ES-I3 (cell line): ENCODE data around the gene COQ10B.
"Not testable (repeated sequence)": the region's sequence is repeated elsewhere in the genome, so short reads cannot be mapped to it uniquely, and the experiment has no call there.

Experiments
- H3K36me3 ChIP-seq: 2 replicates; pipeline ENCODE4 v1.6.1; 2013; ENCODE audit warnings: mild to moderate bottlenecking, low read length, control low read depth, moderate library complexity; ENCODE audit not compliant: insufficient read depth
- H3K4me1 ChIP-seq: 2 replicates; pipeline ENCODE4 v1.6.1; 2013; ENCODE audit warnings: mild to moderate bottlenecking, control low read depth, low read length; ENCODE audit not compliant: insufficient read depth
- H3K9ac ChIP-seq: 2 replicates; pipeline ENCODE4 v1.6.1; 2013; ENCODE audit warnings: low read depth, mild to moderate bottlenecking, low read length, moderate library complexity
- H3K9me3 ChIP-seq: 2 replicates; pipeline ENCODE4 v1.6.1; 2013; ENCODE audit warnings: mild to moderate bottlenecking, low read length, moderate library complexity; ENCODE audit not compliant: control insufficient read depth, insufficient read depth

Gene COQ10B

GRCh38 chr2:197434541-197435513, 18.5 kb upstream of the COQ10B start, which contains the start of gene SF3B1:
SF3B1 (minus strand) TSS chr2:197435028; CDS start chr2:197434999, 29 bp downstream.
- Histone ChIP-seq H3K36me3 (no peaks in the 10 kb centered on the region), H3K9me3 (no peaks in the 10 kb centered on the region), H3K9ac (peak within 1 kb of the TSS; percentile 95), H3K4me1 (no peaks in the 10 kb centered on the region)

DNA sequence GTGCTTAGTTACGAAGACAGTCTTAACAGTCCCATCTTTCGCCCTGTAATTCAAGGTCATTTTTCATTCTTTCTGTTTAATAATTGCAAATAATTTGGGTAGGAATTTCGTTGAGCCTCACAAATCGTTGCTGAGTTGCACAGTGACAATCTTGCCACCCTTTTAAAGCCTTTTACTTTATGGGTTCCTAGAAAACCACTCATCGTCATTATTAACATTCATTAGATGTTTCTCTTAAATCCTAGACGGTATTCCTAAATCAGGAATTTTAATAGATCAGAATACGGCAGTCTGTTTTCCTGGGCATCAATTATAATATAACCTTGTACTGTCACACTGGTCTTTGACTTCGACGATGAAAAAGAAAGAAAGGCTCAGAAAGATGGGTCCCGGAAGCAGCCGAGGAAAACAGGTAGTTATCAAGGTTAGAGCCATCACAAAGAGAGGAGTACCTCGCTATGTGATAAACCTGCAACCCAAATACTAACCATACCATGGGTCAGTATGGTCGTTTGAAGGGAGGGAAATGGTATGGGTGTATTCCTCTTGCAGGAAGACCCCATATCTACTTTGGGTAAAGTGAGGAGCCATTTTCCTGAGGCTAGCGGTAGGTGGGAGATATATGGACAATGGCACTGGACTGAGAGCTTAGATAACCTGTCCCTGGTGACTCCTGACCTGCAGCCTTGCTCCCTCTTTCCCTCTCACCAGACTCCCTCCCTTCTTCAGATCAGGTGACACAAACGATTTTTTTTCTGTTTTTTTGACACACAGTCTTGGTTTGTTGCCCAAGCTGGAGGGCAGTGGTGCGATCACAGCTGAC, 17.5 kb upstream of the COQ10B start:
- H3K9ac ChIP-seq, result peak overlapping the region; percentile 91
- no peaks in the 10 kb centered on the region for H3K4me1 ChIP-seq
- no peaks in the 10 kb centered on the region for H3K9me3 ChIP-seq
- H3K36me3 ChIP-seq, result no peaks in the 10 kb centered on the region

GRCh38 chr2:197437380-197437779, 16.0 kb upstream of the COQ10B start:
- no peak overlapping the region for H3K9ac ChIP-seq
- no peaks in the 10 kb centered on the region for H3K4me1 ChIP-seq
- H3K36me3 ChIP-seq, result no peaks in the 10 kb centered on the region
- H3K9me3 ChIP-seq, result no peaks in the 10 kb centered on the region

- H3K36me3 ChIP-seq, result no peaks in the 10 kb centered on the region
- no peaks in the 10 kb centered on the region for H3K4me1 ChIP-seq
- no peak overlapping the region for H3K9ac ChIP-seq
- no peaks in the 10 kb centered on the region for H3K9me3 ChIP-seq
Measured at GRCh38 chr2:197442857-197443256, 10.5 kb upstream of the COQ10B start.

- H3K4me1 ChIP-seq, result no peaks in the 10 kb centered on the region
- no peaks in the 10 kb centered on the region for H3K9me3 ChIP-seq
- H3K9ac ChIP-seq, result no peak overlapping the region
- H3K36me3 ChIP-seq, result no peaks in the 10 kb centered on the region
Measured at GRCh38 chr2:197445746-197446145, 7.6 kb upstream of the COQ10B start.

DNA sequence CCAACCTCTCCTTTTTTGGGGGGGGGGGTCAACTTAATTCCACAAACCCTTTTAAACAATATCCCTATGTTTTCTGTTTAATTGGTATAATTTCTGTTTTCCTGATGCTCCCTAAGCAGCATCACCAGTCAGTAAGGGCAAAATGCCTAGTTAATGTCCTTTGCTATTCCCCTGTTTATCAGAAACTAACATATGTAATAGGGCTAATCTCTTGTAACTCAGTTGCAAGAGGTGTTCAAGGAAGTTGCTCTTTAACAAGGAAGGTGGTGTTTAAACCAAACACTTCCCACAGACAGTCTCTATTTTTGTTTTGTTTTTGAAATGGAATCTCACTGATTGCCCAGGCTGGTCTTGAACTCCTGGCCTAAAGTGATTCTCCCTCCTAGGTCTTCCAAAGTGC, 6.5 kb upstream of the COQ10B start:
- no peak overlapping the region for H3K9ac ChIP-seq
- no peaks in the 10 kb centered on the region for H3K4me1 ChIP-seq
- no peaks in the 10 kb centered on the region for H3K9me3 ChIP-seq
- H3K36me3 ChIP-seq, result no peaks in the 10 kb centered on the region

- Histone ChIP-seq H3K9me3 (no peaks in the 10 kb centered on the region), H3K9ac (no peak overlapping the region), H3K36me3 (no peaks in the 10 kb centered on the region), H3K4me1 (peaks cover 4% of the 10 kb centered on the region; the same call in 1 of the 2 replicates)
Measured at GRCh38 chr2:197450465-197450864, 2.9 kb upstream of the COQ10B start.

DNA sequence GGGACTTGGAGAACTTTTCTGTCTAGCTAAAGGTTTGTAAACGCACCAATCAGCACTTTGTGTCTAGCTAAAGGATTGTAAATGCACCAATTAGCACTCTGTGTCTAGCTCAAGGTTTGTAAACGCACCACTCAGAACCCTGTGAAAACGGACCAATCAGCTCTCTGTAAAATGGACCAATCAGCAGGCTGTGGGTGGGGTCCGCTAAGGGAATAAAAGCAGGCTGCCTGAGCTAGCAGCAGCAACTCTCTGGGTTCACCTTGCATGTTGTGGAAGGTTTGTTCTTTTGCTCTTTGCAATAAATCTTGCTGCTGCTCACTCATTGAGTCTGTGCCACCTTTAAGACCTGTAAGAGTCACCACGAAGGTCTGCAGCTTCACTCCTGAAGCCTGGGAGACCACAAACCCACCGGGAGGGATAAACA, 2.4 kb upstream of the COQ10B start:
- not testable (repeated sequence) for H3K4me1 ChIP-seq, H3K9me3 ChIP-seq, H3K36me3 ChIP-seq, H3K9ac ChIP-seq

- Histone ChIP-seq H3K9me3 (no peaks in the 10 kb centered on the region), H3K9ac (peak overlapping the region; percentile 70), H3K36me3 (no peaks in the 10 kb centered on the region), H3K4me1 (peaks cover 4% of the 10 kb centered on the region; the same call in 1 of the 2 replicates)
Measured at GRCh38 chr2:197452754-197453122, 614 bp upstream of the COQ10B start.

- Histone ChIP-seq H3K4me1 (peaks cover 4% of the 10 kb centered on the region; the same call in 1 of the 2 replicates), H3K9me3 (no peaks in the 10 kb centered on the region), H3K36me3 (no peaks in the 10 kb centered on the region), H3K9ac (peak overlapping the region; percentile 85)
Measured at GRCh38 chr2:197453914-197454398, 604 bp downstream of the COQ10B start.

DNA sequence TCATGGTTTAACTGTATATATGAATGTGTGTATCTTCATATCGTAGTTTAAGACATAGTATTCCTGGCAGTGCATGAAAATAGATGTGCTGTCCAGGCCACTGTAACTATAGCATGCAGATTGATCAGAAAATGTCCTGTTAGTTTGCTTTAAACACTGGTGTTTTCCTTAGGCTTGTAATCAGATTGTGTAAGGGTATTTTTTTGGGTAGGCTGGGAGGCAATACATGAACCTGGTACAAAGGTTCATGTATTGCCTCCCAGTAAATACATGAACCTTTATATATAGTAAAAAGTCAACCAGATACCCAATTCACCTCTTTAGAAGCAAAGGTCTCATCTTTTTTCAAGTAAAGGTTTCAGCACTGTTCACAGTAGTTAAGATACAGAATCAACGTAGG, 1.6 kb downstream of the COQ10B start:
- H3K9ac ChIP-seq, result no peak overlapping the region
- H3K36me3 ChIP-seq, result no peaks in the 10 kb centered on the region
- peaks cover 4% of the 10 kb centered on the region; the same call in 1 of the 2 replicates for H3K4me1 ChIP-seq
- no peaks in the 10 kb centered on the region for H3K9me3 ChIP-seq

GRCh38 chr2:197455428-197455827, 2.1 kb downstream of the COQ10B start:
- H3K4me1 ChIP-seq, result peaks cover 4% of the 10 kb centered on the region; the same call in 1 of the 2 replicates
- H3K9me3 ChIP-seq, result no peaks in the 10 kb centered on the region
- no peaks in the 10 kb centered on the region for H3K36me3 ChIP-seq
- no peak overlapping the region for H3K9ac ChIP-seq

DNA sequence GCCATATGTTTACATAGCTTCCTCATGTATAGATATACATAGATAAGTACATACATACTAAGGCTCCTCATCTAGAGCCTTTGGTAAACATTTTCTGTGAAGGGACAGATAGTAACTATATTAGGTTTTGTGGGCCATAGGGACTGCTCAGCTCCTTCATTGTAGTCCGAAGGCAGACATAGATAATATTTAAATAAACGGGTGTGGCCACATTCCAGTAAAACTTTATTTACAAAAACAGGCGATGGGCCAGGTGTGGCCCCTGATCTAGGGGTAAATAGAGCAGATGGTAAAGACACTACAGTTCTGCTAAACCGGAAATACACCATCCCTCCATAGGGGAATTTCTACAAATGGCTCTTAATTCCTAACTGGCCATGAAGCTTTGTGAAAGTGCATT, 7.3 kb downstream of the COQ10B start:
- no peaks in the 10 kb centered on the region for H3K36me3 ChIP-seq
- H3K4me1 ChIP-seq, result no peaks in the 10 kb centered on the region
- H3K9me3 ChIP-seq, result no peaks in the 10 kb centered on the region
- no peak overlapping the region for H3K9ac ChIP-seq

- H3K9ac ChIP-seq, result no peak overlapping the region
- peaks cover 3% of the 10 kb centered on the region for H3K36me3 ChIP-seq
- H3K4me1 ChIP-seq, result no peaks in the 10 kb centered on the region
- no peaks in the 10 kb centered on the region for H3K9me3 ChIP-seq
Measured at GRCh38 chr2:197461057-197461456, 7.7 kb downstream of the COQ10B start.
